ENCODE data around the gene BIRC7. TPM values are rescaled to one million over a fixed set of nuclear protein-coding genes. Genes with fewer than 3 reads are reported as not detected.
A peak's percentile ranks its signal among the peaks of the same experiment; 100 is the strongest.

The BIRC7 gene
- total RNA-seq = not detected
- not detected for polyA plus RNA-seq
- long read RNA-seq, donor 1 = 0 reads
- long read RNA-seq, donor 2 = 0 reads
- long read RNA-seq, donor 3 = 0 reads
- long read RNA-seq, donor 4 = 0 reads

GRCh38 chr20:63235399-63235983, at the start of gene BIRC7:
BIRC7 (plus strand) TSS chr20:63235905; CDS start chr20:63236097, 192 bp downstream.
- no peak within 1 kb of the TSS for H3K27ac ChIP-seq (ENCODE audit: low read length)
- intact Hi-C loops (cut with DNase I) = no loop called here
- ATAC-seq (no peak), DNase-seq (peak in 2 of 3 donors; percentile 38 to 40)
- no peaks in the 10 kb centered on the region for H3K9me3 ChIP-seq (ENCODE audit: control insufficient read depth, low read length)
- WGBS = 49% methylated on average over 17 of the region's 17 CpGs
- no peaks in the 10 kb centered on the region for H3K4me1 ChIP-seq (ENCODE audit: control insufficient read depth, insufficient read depth, low read length)
- no peak within 1 kb of the TSS for H3K4me3 ChIP-seq (ENCODE audit: low read length)
- H3K27me3 ChIP-seq (ENCODE audit: control insufficient read depth, insufficient read depth) = no peaks in the 10 kb centered on the region

GRCh38 chr20:63186084-63186483, 49.6 kb upstream of the BIRC7 start:
- H3K4me3 ChIP-seq (ENCODE audit: low read length) = no peak overlapping the region
- H3K4me1 ChIP-seq (ENCODE audit: control insufficient read depth, insufficient read depth, low read length) = no peaks in the 10 kb centered on the region
- intact Hi-C loops (cut with DNase I) = loop anchor here in 1 of 4 donors (10.0 kb wide), 1 partner anchor 131 kb away; no protein-coding TSS in a partner anchor
- WGBS = 87% methylated on average over 8 of the region's 8 CpGs
- H3K27ac ChIP-seq (ENCODE audit: low read length) = no peak overlapping the region
- DNase-seq = no peak
- H3K27me3 ChIP-seq (ENCODE audit: control insufficient read depth, insufficient read depth) = no peaks in the 10 kb centered on the region
- H3K9me3 ChIP-seq (ENCODE audit: control insufficient read depth, low read length) = no peaks in the 10 kb centered on the region
- ATAC-seq = no peak

GRCh38 chr20:63186528-63187316, 49.0 kb upstream of the BIRC7 start:
- intact Hi-C loops (cut with DNase I) = loop anchor here in 1 of 4 donors (10.0 kb wide), 1 partner anchor 132 kb away; no protein-coding TSS in a partner anchor
- no peak for DNase-seq
- Histone ChIP-seq H3K4me1 (ENCODE audit: control insufficient read depth, insufficient read depth, low read length) (no peaks in the 10 kb centered on the region), H3K4me3 (ENCODE audit: low read length) (no peak overlapping the region), H3K27me3 (ENCODE audit: control insufficient read depth, insufficient read depth) (no peaks in the 10 kb centered on the region), H3K9me3 (ENCODE audit: control insufficient read depth, low read length) (no peaks in the 10 kb centered on the region), H3K27ac (ENCODE audit: low read length) (no peak overlapping the region)
- 85% methylated on average over 8 of the region's 8 CpGs for WGBS
- no peak for ATAC-seq

- Histone ChIP-seq H3K27me3 (ENCODE audit: control insufficient read depth, insufficient read depth) (no peaks in the 10 kb centered on the region), H3K9me3 (ENCODE audit: control insufficient read depth, low read length) (no peaks in the 10 kb centered on the region), H3K4me3 (ENCODE audit: low read length) (no peak overlapping the region), H3K4me1 (ENCODE audit: control insufficient read depth, insufficient read depth, low read length) (no peaks in the 10 kb centered on the region), H3K27ac (ENCODE audit: low read length) (no peak overlapping the region)
- DNase-seq (no peak), ATAC-seq (no peak)
- intact Hi-C loops (cut with DNase I) = loop anchor here in 1 of 4 donors (10.0 kb wide), 1 partner anchor 133 kb away; no protein-coding TSS in a partner anchor
- 70% methylated on average over 7 of the region's 7 CpGs for WGBS
Observed at GRCh38 chr20:63187338-63188158, 48.2 kb upstream of the BIRC7 start.

- Histone ChIP-seq H3K27ac (ENCODE audit: low read length) (no peak overlapping the region), H3K4me3 (ENCODE audit: low read length) (no peak overlapping the region), H3K4me1 (ENCODE audit: control insufficient read depth, insufficient read depth, low read length) (no peaks in the 10 kb centered on the region), H3K9me3 (ENCODE audit: control insufficient read depth, low read length) (no peaks in the 10 kb centered on the region), H3K27me3 (ENCODE audit: control insufficient read depth, insufficient read depth) (no peaks in the 10 kb centered on the region)
- WGBS = 79% methylated on average over 13 of the region's 13 CpGs
- intact Hi-C loops (cut with DNase I) = loop anchor here in 1 of 4 donors (10.0 kb wide), 1 partner anchor 133 kb away; no protein-coding TSS in a partner anchor
- ATAC-seq = no peak
- no peak for DNase-seq
Observed at GRCh38 chr20:63188159-63188442, 47.6 kb upstream of the BIRC7 start.

GRCh38 chr20:63188641-63189321, 46.9 kb upstream of the BIRC7 start:
- intact Hi-C loops (cut with DNase I) = loop anchor here in 1 of 4 donors (10.0 kb wide), 1 partner anchor 134 kb away; no protein-coding TSS in a partner anchor
- no peak for ATAC-seq
- WGBS = 64% methylated on average over 15 of the region's 15 CpGs

GRCh38 chr20:63189322-63189642, 46.4 kb upstream of the BIRC7 start:
- Histone ChIP-seq H3K27me3 (ENCODE audit: control insufficient read depth, insufficient read depth) (no peaks in the 10 kb centered on the region), H3K4me1 (ENCODE audit: control insufficient read depth, insufficient read depth, low read length) (no peaks in the 10 kb centered on the region), H3K9me3 (ENCODE audit: control insufficient read depth, low read length) (no peaks in the 10 kb centered on the region), H3K4me3 (ENCODE audit: low read length) (no peak overlapping the region), H3K27ac (ENCODE audit: low read length) (no peak overlapping the region)
- 86% methylated on average over 5 of the region's 5 CpGs for WGBS
- DNase-seq (no peak), ATAC-seq (no peak)
- intact Hi-C loops (cut with DNase I) = loop anchor here in 1 of 4 donors (10.0 kb wide), 1 partner anchor 134 kb away; no protein-coding TSS in a partner anchor

More at GRCh38 chr20:63188641-63189321, 46.9 kb upstream of the BIRC7 start:
- no peak overlapping the region for H3K4me3 ChIP-seq (ENCODE audit: low read length)
- H3K27ac ChIP-seq (ENCODE audit: low read length) = no peak overlapping the region
- no peaks in the 10 kb centered on the region for H3K4me1 ChIP-seq (ENCODE audit: control insufficient read depth, insufficient read depth, low read length)
- H3K27me3 ChIP-seq (ENCODE audit: control insufficient read depth, insufficient read depth) = no peaks in the 10 kb centered on the region
- DNase-seq = no peak
- no peaks in the 10 kb centered on the region for H3K9me3 ChIP-seq (ENCODE audit: control insufficient read depth, low read length)

- Histone ChIP-seq H3K27me3 (ENCODE audit: control insufficient read depth, insufficient read depth) (no peaks in the 10 kb centered on the region), H3K4me1 (ENCODE audit: control insufficient read depth, insufficient read depth, low read length) (no peaks in the 10 kb centered on the region), H3K4me3 (ENCODE audit: low read length) (no peak overlapping the region), H3K9me3 (ENCODE audit: control insufficient read depth, low read length) (no peaks in the 10 kb centered on the region), H3K27ac (ENCODE audit: low read length) (no peak overlapping the region)
- peak in 1 of 3 donors; percentile 4 for DNase-seq
- intact Hi-C loops (cut with DNase I) = loop anchor here in 1 of 4 donors (10.0 kb wide), 1 partner anchor 135 kb away; no protein-coding TSS in a partner anchor
- ATAC-seq = no peak
- WGBS = 91% methylated on average over 17 of the region's 17 CpGs
Observed at GRCh38 chr20:63189846-63190559, 45.7 kb upstream of the BIRC7 start.

GRCh38 chr20:63190828-63191227, 44.9 kb upstream of the BIRC7 start:
- H3K4me1 ChIP-seq (ENCODE audit: control insufficient read depth, insufficient read depth, low read length) = no peaks in the 10 kb centered on the region
- no peaks in the 10 kb centered on the region for H3K9me3 ChIP-seq (ENCODE audit: control insufficient read depth, low read length)
- peak in 1 of 2 donors; percentile 8 for ATAC-seq
- no peaks in the 10 kb centered on the region for H3K27me3 ChIP-seq (ENCODE audit: control insufficient read depth, insufficient read depth)
- no peak for DNase-seq
- intact Hi-C loops (cut with DNase I) = no loop called here
- H3K4me3 ChIP-seq (ENCODE audit: low read length) = no peak overlapping the region
- no peak overlapping the region for H3K27ac ChIP-seq (ENCODE audit: low read length)
- 86% methylated on average over 20 of the region's 20 CpGs for WGBS

- DNase-seq = peak; percentile 68 to 84 (median 79)
- Histone ChIP-seq H3K4me1 (ENCODE audit: control insufficient read depth, insufficient read depth, low read length) (no peaks in the 10 kb centered on the region), H3K9me3 (ENCODE audit: control insufficient read depth, low read length) (no peaks in the 10 kb centered on the region), H3K27me3 (ENCODE audit: control insufficient read depth, insufficient read depth) (no peaks in the 10 kb centered on the region), H3K4me3 (ENCODE audit: low read length) (no peak overlapping the region), H3K27ac (ENCODE audit: low read length) (no peak overlapping the region)
- WGBS = 52% methylated on average over 14 of the region's 14 CpGs
- intact Hi-C loops (cut with DNase I) = no loop called here
- ATAC-seq = peak; percentile 56 to 59
Observed at GRCh38 chr20:63191400-63191799, 44.3 kb upstream of the BIRC7 start.
